GM18873 (cell line): ENCODE data around the gene ZNF385A.
"Not testable (repeated sequence)": the region's sequence is repeated elsewhere in the genome, so short reads cannot be mapped to it uniquely, and the experiment has no call there.

ENCODE experiments used
- ATAC-seq: cut with Tn5 transposase; IDR thresholded peaks from one replicate; pipeline ENCODE4 v1.9.1; 2021; ENCODE audit warnings: mild to moderate bottlenecking, moderate library complexity, moderate number of reproducible peaks; ENCODE audit not compliant: unreplicated experiment, low FRiP score

Gene ZNF385A

DNA sequence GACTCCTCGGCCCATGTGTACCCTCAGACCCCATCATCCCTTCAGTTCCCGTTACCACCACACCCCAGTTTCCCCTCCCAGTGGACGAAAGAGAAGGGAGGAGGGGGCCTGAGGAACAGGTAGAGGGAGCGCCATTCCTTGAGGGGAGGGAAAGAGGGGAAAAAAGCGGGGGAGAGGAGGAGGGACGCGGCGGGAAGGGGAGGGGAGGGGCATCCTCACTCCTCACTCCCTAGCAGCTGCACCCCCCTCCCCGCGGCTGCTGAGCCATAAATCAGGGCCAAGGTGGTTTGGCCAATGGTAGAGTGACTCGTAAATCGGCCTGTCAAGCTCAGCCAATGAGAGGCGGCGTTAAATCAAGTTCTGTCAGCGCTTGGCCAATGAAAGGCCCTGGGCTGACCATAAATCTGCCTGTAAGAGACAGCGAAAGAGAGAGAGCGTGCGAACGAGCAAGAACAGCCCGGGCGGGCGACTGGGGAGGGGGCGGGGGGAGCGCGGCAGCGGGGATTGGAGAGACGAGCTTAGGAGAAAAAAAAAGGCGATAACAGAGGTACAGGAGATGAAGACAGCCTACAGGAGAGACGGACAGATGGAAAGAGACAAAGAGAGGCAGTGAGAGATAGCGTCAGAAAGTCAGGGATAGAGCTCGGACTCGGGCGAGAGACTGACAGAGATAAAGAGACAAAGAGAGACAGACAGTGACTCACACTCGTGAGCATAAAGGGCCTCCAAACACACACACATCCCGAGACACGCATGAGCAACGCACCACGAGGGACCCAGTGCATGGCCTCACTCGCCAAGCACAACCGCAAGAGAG is 25.4 kb downstream of the ZNF385A start:
- peak; percentile 99 for ATAC-seq

DNA sequence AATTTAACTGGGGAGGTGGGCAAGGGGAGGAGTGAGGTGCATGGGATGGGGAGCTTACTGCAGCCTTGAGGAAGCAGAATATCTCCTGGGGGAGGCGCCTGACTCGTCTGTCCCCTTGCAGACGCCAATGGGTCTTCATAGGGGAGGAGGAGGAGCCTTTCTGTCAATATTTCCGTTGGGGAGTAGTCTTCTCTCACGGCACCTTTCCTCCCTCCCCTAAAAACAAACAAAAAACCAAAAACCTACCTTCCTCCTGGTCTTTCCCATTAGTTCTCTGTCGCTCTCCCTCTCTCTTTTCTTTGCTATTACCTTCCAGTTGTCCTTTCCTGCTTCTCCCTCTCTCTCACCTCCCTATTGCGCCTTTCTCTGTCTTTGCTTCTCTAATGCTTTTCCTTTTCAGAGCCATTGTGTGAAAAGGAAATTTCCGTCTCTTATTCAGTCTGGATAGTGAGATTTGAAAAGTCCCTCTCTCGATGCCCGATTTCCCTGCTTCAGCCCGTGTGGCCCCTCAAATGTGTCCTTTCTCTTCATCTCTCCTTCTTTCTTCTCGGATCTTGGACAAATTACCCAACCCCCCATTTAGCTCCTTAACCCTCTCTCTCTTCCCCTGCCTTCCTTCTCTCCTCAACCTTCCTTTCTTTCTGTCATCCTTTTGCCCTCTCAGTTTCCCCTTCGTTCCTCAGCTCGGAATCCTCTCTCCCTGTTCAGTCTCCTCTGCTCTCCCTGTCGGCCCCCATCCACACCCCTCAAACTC is 26.2 kb downstream of the ZNF385A start:
- ATAC-seq: no peak

DNA sequence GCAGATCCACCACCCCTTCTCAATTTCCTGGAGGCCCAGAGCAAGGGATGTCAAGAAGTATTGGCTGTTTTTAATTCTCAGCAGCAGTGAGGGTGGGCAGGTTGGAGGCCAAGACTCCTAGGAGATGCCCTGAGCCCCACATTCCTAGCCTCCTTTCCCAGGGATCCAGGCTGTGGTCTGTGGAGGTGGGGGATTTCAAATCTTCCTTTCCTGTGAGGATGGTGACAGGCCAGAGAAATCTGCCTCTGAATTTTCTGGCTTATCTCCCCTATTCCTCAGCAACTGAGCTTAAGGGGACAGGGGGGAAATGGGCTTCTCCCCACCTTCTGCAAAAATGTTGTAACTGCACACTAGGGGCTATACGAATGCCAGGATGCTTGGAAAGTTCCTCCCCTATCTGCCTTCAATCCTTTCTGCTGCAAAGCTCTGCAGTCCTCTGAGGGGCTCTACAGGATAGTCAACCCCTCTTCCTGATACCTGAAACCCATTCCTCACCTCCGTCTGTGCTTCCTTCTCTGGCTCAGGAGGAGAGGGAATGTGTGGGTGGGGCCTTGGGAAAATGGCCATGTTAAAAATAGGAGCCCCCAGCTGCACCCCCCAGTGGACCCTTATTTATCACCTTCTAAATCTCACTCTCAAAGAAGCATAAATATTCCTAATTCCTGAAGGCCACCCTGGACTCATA is 26.9 kb downstream of the ZNF385A start:
- ATAC-seq: no peak

DNA sequence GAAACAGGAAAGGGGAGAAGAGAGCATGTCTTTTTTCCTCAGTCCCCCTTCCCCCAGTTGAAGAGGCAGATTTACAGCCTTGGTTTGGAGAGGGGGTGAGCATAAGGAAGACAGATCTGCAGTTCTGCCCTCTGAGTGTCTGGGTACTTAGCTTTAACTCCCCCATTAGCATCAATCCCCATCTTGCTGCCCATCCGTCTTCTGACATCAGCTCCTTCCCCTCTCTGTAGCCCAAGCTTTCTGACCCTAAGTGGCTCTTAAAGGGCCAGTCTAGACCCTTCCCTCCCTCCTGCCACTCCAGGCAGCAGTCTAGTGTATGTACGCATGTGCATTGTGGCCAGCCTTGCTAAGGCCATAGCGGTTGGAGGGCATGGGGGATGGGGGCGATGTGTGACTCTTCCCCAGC is 27.6 kb downstream of the ZNF385A start:
- ATAC-seq: no peak

DNA sequence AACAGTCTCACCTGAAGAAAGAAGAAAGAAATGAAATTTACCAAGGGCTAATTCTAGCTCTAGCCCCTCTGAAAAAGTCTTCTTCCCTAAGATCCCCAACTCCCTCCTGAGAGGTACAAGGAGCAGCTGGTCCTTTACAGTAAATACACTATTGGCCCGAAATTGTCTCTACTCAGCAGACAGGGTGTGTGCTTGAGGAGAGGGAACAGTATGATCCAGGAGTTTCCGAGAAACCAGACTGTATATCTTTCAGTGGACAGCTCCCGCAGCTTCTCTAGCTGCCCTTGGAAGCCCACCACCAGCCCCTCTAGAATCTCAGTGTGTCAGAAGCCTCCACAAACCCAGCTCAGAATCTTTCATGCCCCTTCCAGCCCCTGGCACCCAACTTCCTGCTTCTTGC is 28.3 kb downstream of the ZNF385A start:
- ATAC-seq: no peak

DNA sequence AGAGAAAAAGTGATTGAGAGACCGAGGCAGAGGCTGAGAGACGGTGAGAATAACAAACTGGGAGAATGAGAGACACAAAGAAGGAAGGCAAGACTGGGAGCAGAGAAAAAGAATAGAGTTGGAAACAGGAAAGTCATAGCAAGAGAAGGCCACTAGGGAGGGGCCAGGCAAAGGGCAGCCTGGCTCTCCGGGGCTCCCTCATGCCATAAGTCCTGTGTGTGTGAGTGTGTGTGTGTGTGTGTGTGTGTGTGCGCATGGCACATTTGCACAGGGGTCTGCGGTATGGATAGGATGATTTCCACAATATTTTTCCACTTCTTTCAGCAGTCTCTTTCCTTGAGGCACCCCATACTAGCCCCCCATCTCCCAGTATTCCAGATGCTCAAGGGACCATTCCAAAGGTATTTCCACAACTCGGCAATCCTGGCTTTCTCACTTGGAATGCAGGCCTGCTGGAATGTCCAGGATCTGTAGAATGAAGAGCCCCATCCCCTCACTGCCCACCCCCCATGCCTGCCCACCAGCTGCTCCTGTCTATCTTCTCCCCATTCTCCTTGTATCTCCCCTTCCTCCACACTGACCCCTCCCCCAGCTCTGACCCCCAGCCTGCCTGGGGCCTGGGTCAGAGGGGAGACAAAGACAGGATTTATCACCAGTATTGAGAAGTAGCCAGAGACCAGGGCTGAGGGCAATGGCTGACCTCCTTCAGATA is 29.3 kb downstream of the ZNF385A start:
- ATAC-seq: no peak

DNA sequence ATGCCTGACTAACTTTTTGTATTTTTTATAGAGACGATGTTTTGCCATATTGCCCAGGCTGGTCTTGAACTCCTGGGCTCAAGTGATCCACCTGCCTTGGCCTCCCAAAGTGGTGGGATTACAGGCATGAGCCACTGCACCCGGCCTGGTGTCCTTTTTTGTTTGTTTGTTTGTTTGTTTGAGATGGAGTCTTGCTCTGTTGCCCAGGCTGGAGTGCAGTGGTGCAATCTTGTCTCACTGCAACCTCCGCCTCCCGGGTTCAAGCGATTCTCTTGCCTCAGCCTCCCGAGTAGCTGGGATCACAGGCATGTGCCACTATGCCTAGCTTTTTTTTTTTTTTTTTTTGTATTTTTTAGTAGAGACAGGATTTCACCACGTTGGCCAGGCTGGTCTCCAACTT is 30.3 kb downstream of the ZNF385A start:
- ATAC-seq: not testable (repeated sequence)

DNA sequence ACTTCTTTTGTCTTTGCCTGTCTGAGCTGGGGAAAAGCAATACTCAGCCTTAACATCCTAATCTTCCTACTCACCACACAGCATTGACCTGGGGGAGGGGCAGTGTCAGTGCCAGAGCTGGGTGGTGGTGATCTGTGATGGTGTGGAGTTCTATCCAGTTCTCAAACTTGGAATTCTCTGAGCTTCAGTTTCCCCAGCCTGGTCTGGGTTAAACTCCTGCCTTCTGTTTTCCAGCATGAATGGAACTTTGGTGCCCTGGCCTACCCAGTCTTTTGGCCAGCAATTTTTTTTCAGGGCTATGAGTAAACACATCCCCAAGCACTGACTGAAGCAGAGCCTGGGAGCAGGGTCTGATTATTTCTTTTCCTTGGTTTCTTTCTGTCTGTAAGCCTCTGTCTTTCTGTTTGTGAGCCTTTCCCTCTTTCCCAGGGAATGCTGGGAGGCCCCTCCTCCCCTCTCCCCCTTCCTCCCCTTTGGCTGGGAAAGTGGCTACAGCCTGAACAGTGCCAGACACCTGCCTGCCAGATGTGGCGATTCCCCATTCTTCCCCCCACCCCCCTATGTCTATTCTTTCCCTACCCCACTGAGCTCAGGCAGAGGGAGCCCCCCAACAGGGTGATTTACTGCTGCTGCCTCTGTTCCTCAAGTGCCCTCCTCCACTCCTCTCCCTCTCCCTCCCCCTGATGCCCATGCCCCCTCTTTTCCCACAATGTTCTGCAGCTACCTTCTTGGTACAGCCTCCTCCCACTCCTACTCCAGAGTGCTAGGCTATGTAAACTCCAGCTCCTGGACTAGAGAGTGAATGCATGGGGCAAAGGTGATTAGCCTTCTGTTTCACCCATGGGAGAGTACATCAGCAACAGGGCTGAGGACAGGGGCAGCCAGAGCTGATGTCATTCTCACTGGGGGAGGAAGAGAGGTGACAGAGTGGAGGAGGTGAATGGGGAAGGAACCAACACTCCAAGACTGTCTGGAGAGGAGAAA is 31.4 kb downstream of the ZNF385A start:
- no peak for ATAC-seq

DNA sequence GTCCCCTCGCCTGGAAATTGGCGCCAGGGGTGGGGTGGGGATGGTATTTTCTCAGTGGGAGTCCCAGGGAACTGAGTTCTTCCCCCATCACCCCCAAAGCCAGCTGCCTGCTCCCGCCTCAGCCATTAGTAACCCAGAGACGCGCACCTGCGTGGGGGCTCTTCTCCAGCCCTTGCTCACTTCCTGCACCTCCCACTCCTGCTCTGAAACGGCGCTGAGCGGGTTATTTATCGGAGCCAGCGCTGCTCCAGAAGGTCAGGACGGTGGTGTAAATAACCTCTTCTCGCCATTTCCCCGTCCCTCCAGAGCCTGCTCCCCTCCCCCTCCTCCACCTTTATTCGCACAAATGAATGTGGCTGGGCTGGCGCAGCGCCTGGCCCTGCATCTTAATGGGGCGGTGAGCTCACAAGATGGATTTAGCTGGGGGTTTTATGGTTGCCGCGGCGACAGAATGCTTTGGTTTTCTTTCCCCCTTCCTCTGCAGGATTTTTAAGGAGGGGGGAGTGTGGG is 32.5 kb downstream of the ZNF385A start:
- ATAC-seq: no peak

DNA sequence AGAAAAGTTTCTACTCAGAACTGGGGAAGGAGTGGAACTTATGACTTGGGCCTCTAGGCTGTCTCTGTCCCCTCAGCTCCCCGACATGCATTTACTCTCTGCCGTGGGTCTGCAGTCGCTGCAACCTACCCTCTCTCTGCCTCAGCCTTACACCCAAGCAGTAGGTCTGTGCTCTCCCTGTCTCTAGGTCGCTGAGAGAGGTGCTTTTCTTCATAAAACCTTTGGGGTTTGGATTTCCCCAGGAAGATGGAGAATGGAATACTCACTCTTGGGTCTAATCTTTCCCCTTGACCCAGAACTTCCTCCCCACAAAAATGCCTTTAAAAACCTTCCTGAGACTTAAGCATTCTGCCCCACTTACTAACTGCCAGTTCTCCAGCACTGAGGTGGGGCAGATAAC is 33.2 kb downstream of the ZNF385A start:
- ATAC-seq: no peak

DNA sequence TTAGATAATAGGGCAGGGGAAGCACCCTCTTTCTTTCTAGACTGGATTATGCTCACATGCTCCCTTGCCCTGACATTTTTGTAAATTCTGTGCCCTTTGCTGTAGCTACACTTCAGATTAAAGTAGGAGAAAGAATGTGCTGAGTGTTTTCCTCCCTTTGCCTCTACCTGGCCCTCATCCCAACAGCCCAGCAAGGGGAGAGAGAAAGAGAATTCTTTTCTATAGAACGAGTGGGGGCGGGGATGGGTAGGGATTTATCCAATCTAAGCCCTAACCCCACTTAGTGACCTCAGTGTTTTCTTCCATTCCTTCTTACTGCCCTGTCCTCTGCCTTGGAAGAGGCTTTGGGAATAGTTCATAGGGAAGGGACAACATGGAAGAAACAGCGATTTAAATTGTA is 33.8 kb downstream of the ZNF385A start:
- ATAC-seq: no peak

DNA sequence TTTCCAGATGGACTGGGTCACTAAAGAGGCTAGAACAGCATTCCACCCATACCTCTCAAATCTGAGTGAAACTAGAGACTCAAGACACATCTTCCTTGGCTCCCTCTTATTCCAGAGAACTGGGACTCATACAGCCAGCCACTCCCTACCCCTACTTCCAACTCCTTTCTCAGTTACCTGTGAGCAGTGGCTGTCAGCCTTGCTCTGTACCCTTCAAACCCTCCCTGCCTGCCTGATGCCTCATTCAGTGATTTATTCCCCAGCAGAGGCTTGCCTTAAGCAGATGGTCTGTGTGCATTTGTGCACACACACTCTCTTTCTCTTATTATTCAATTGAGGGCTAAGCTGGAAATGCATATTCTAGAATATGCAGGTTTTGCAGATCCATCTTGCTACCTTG is 34.9 kb downstream of the ZNF385A start:
- ATAC-seq: no peak

DNA sequence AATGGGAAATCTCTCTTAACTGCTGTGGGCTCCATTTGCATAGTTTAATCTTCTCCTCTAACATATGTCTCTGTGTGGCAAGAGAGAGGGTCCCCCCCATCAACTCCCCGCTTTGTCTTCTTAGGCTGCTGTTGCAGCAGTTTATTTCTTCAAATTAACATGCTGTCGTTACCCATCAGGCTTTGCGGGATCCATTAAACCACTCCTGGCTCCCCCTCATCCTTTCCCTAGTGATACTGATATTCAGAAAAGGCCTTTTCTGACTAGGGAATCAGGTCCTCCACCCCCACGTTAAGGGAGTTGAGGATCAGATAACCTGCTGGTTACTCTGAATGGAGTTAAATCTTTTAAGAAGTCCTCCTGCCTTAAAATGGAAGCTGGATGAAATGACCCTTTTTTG is 35.5 kb downstream of the ZNF385A start:
- no peak for ATAC-seq

DNA sequence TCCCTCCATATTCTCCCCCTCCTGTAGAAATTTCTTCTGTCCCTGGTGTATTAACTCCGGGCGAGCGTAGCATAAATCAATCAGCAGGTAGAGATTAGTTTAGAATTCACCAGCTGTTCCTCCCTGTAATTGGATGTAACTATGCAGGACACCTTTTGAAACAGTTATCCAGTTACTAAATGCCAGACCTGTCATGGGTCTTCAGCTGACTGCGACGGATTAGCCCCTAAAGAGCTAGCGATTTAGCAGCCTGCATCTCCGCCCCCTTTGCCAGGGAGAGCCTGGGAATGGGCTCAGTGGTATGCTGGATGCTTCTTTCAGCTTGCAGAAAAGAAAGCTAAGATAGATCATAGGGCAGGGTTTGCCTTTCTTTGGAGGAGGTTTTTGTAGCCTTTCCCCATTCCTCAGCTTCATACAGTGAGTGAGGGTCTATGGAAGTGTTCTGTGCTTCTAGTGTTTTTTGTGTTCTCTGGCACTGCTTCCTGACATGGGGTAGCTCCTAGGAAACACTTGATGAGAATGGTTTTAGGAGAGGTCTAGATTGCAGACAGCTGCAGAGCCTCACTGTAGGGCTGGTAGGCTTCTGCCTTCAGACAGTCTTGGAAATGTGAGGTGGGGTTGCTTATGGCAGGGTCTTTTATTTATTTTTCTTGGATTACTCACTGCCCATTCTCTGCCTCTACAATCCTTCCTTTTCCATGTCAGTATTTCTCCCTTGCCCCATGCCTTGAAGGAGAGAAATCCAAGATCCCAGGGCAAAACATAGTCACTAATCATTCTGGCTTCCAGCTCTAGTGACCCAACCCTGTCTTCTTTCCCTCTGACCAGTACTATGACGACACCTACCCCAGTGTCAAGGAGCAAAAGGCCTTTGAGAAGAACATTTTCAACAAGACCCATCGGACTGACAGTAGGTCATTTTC is 42.9 kb downstream of the ZNF385A start:
- ATAC-seq: no peak

DNA sequence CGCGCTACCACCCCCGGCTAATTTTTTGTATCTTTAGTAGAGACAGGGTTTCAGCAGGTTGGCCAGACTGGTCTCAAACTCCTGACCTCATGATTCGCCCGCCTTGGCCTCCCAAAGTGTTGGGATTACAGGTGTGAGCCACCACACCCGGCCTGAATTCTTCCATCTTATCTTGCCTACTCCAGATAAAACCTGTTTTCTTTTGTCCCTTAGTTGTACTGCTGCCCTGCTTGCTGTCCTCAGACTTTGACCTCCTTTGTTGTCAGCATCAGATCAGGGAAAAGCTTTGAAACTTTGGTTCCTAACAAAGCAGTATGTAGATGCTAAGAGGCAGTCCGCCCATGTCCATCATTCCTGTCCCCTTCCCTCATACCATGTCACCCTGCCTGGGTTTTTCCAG is 43.7 kb downstream of the ZNF385A start:
- ATAC-seq: no peak

DNA sequence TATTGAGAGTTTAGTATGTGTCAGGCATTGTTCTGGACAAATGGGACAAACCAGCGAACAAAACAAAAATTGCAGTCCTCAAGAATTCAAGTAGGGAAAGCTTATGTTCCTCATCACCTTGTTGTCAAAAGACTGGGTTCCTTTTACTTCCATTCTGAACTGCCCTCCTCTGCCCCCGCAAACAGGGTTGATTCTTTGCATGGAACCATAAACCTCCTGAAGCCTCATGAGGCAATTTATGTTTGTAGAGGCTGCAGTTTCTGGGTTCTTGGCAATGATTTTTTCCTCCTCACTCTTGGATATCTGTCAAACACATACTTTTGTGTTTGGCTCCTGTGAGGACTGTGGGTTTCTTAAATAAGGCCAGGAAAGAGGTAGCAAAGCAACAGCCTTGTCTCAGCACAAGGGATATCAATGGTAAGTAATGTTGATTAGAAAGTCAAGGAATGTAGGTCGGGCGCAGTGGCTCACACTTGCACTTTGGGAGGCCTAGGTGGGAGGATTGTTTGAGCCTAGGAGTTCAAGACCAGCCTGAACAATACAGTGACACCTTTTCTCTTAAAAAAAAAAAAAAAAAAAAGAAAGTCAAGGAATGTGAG is 45.7 kb downstream of the ZNF385A start:
- ATAC-seq: no peak

DNA sequence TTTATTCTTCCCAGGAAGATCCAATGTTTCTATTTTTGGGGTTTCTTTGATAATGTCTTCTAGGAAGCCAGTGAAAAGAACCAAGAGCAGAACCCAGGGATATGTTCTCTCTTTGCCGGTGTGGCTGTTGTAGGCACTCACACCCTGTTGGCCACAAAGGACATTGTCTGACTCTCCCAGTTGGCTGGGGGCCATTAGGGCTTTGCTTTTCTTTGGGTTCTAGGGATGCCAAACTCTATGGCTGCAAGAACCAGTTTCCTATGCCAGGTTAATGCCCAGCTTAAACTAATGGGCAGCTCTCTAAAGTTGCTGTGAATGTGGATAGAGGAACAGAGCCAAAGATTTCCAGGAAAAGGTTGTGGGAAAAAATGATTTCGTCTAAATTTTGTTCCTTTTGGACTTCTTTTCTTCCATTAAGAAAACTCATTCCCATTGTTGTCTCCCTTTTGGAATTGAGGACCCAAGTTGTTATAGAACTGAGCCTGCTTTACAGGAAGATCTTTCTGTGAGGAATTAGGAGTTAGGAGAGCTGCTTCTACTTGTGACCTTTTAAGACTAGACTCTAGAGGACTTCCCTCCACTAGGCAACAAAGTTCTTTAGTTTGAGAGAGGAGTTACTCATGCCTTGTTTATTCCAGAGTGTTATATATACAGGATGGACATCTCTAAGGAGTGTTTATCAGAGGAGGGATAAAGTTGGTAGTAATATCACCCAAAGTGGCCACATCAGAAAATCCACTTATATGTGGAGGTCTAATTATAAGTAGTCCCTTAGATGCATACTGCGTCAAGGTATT is 46.5 kb downstream of the ZNF385A start:
- ATAC-seq: no peak
